Keratinocyte (primary cell): Measurements from ENCODE around the gene CCDC83. TPM values are rescaled to one million over a fixed set of nuclear protein-coding genes. Genes with fewer than 3 reads are reported as not detected.
"Not testable (repeated sequence)": the region's sequence is repeated elsewhere in the genome, so short reads cannot be mapped to it uniquely, and the experiment has no call there.

Experiments used
- DNase-seq: peaks from one replicate; pipeline ENCODE4 v3.0.0-alpha.2; 2011; ENCODE audit warnings: low read depth, missing footprints, low spot score
- FAIRE-seq: peaks from 2 replicates; lab custom pipeline; 2011; peaks lifted over from hg19 to GRCh38; lab: Jason Lieb, UNC
- H2AFZ ChIP-seq: 2 replicates; pipeline ENCODE4 v1.6.0; 2012; ENCODE audit warnings: low read length, control low read depth, inconsistent platforms; ENCODE audit not compliant: control insufficient read depth
- H3K27ac ChIP-seq: 2 replicates; pipeline ENCODE4 v1.5.1; 2011; ENCODE audit warnings: low read length; ENCODE audit not compliant: control insufficient read depth, insufficient read depth
- H3K27me3 ChIP-seq: 3 replicates; pipeline ENCODE4 v1.6.0; 2011; ENCODE audit warnings: low read length; ENCODE audit not compliant: control insufficient read depth, insufficient read depth; ENCODE audit errors: extremely low read depth
- H3K36me3 ChIP-seq, 2 experiments: 2 replicates in 1 of 2; 3 replicates in 1 of 2; pipeline ENCODE4 v1.5.1; 2011; ENCODE audit warnings: low read length in 2 of 2, mild to moderate bottlenecking in 1 of 2; ENCODE audit not compliant: control insufficient read depth in 2 of 2, insufficient read depth in 2 of 2; ENCODE audit errors: extremely low read depth in 1 of 2
- H3K4me1 ChIP-seq: 3 replicates; pipeline ENCODE4 v1.5.1; 2011; ENCODE audit warnings: low read length; ENCODE audit not compliant: control insufficient read depth, insufficient read depth; ENCODE audit errors: extremely low read depth
- H3K4me2 ChIP-seq: 3 replicates; pipeline ENCODE4 v1.6.0; 2011; ENCODE audit warnings: low read depth, low read length; ENCODE audit not compliant: control insufficient read depth, insufficient read depth; ENCODE audit errors: extremely low read depth
- H3K4me3 ChIP-seq, 3 experiments: fragments of 200-600 bp in 1 of 3; sonication (generic) in 1 of 3; 2 replicates in 2 of 3; 3 replicates in 1 of 3; pipeline ENCODE4 v1.5.1; 2011 to 2016; ENCODE audit warnings: low read length in 3 of 3, mild to moderate bottlenecking in 3 of 3, control low read depth in 2 of 3, inconsistent platforms in 1 of 3, low read depth in 1 of 3, mixed read lengths in 1 of 3, mixed run types in 1 of 3, moderate library complexity in 1 of 3; ENCODE audit not compliant: control insufficient read depth in 2 of 3, insufficient read depth in 2 of 3; ENCODE audit errors: extremely low read depth in 1 of 3
- H3K79me2 ChIP-seq: 2 replicates; pipeline ENCODE4 v1.6.0; 2012; ENCODE audit warnings: low read length; ENCODE audit not compliant: control insufficient read depth, insufficient read depth
- H3K9ac ChIP-seq: 3 replicates; pipeline ENCODE4 v1.6.0; 2011; ENCODE audit warnings: low read length; ENCODE audit not compliant: control insufficient read depth, insufficient read depth; ENCODE audit errors: extremely low read depth
- H3K9me1 ChIP-seq: 3 replicates; pipeline ENCODE4 v1.6.0; 2011; ENCODE audit warnings: low read length; ENCODE audit not compliant: control insufficient read depth, insufficient read depth; ENCODE audit errors: extremely low read depth
- H3K9me3 ChIP-seq: 2 replicates; pipeline ENCODE4 v1.5.1; 2012; ENCODE audit warnings: low read depth, low read length; ENCODE audit not compliant: control insufficient read depth
- H4K20me1 ChIP-seq: 3 replicates; pipeline ENCODE4 v1.6.0; 2011; ENCODE audit warnings: low read length; ENCODE audit not compliant: control insufficient read depth, insufficient read depth; ENCODE audit errors: extremely low read depth
- EZH2 ChIP-seq: IDR thresholded peaks from one replicate; pipeline ENCODE4 v1.6.1; 2012; ENCODE audit warnings: inconsistent platforms, mild to moderate bottlenecking, low read length, moderate library complexity
- dilution Hi-C: fragments of 300-500 bp; cut with MboI; formaldehyde crosslinking; loops from one replicate; pipeline ENCODE4 v1.7.0; 2020; ENCODE audit warnings: low sequenced_read_pairs; ENCODE audit not compliant: extremely low pct_ligation_motif_present
- polyA plus RNA-seq, 5 experiments: library from polyadenylated mRNA; depleted of rRNA in 3 of 5; stranded (reverse) in 3 of 5; stranded (forward) in 1 of 5; unstranded in 1 of 5; fragments of >200 nt; gene quantifications; 1 replicate in 1 of 5; 2 replicates in 3 of 5; 3 replicates in 1 of 5; pipeline versions ENCODE4 v1.2.1 to v1.2.3, GENCODE V29; 2011 to 2012; ENCODE audit warnings: missing spikeins in 2 of 5, low read depth in 1 of 5, low replicate concordance in 1 of 5
- TF ChIP-seq, protein P1 (sequence below), 3 experiments: IDR thresholded peaks in 1 of 3; conservative IDR thresholded peaks in 1 of 3; optimal IDR thresholded peaks in 1 of 3; 2 replicates in 2 of 3; 3 replicates in 1 of 3; pipeline versions ENCODE3 to v1.5.1; 2011; ENCODE audit warnings: low read length in 3 of 3, mild to moderate bottlenecking in 3 of 3, moderate library complexity in 2 of 3, control low read depth in 1 of 3, inconsistent platforms in 1 of 3; ENCODE audit not compliant: insufficient read depth in 2 of 3; ENCODE audit errors: extremely low read depth in 1 of 3

The CCDC83 gene
- polyA plus RNA-seq, 1 donor (not counting 4 experiments of a cell fraction or from before 2014, with no cell fraction given), result not detected

DNA sequence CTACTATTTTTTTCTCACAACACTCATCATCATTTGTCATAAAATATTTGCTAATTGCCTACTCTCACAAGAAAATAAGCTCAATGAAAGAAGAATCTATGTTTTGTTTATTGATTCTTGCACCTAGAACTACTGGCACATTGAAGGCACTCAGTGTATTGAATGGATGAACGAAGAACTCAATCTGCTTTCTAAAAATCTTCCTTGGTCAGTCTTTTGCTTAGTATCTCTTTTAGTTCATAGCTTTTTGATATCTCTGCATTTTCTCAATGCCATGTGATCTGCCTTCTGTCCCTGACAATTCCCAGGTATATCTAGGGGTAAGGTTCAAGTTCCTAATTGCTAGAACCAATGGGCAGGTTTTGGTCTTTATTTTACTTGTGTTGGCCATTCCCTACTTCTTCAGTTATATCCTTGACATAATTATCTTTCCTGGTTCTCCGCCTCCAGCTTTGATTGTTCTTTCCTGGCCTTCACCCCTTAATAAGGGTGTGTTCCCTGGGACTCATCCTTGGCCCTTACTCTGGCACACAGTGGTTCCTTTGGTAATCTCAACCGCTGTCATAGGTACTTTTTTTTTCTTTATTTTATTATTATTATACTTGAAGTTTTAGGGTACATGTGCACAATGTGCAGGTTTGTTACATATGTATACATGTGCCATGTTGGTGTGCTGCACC is 96.4 kb downstream of the CCDC83 start:
- H3K27me3 ChIP-seq, result no peaks in the 10 kb centered on the region
- DNase-seq (no peak), FAIRE-seq (no peak)
- no peaks in the 10 kb centered on the region for H3K79me2 ChIP-seq
- no peaks in the 10 kb centered on the region for H4K20me1 ChIP-seq
- H3K9ac ChIP-seq, result no peak overlapping the region
- H3K4me3 ChIP-seq, result no peak overlapping the region
- H3K9me3 ChIP-seq, result no peaks in the 10 kb centered on the region
- TF ChIP-seq, protein P1, sequence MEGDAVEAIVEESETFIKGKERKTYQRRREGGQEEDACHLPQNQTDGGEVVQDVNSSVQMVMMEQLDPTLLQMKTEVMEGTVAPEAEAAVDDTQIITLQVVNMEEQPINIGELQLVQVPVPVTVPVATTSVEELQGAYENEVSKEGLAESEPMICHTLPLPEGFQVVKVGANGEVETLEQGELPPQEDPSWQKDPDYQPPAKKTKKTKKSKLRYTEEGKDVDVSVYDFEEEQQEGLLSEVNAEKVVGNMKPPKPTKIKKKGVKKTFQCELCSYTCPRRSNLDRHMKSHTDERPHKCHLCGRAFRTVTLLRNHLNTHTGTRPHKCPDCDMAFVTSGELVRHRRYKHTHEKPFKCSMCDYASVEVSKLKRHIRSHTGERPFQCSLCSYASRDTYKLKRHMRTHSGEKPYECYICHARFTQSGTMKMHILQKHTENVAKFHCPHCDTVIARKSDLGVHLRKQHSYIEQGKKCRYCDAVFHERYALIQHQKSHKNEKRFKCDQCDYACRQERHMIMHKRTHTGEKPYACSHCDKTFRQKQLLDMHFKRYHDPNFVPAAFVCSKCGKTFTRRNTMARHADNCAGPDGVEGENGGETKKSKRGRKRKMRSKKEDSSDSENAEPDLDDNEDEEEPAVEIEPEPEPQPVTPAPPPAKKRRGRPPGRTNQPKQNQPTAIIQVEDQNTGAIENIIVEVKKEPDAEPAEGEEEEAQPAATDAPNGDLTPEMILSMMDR (optimal IDR thresholded peaks at IDR 0.05 in 1 of 3, IDR thresholded peaks at IDR 0.05 in 1 of 3, conservative IDR thresholded peaks at IDR 0.05 in 1 of 3; ENCODE audit: extremely low read depth in 1 of 3, insufficient read depth in 2 of 3, low read length in 3 of 3), result no peak
- TF ChIP-seq EZH2, result no peak
- dilution Hi-C loops, result no loop called here
- peaks cover under 1 to 5% of the 10 kb centered on the region in 2 experiments for H3K36me3 ChIP-seq
- H3K4me1 ChIP-seq, result peaks cover 18% of the 10 kb centered on the region
- H2AFZ ChIP-seq, result no peak overlapping the region
- no peak overlapping the region for H3K27ac ChIP-seq
- no peak overlapping the region for H3K4me2 ChIP-seq
- peaks cover 3% of the 10 kb centered on the region for H3K9me1 ChIP-seq

GRCh38 chr11:85952108-85952485 is 96.9 kb downstream of the CCDC83 start:
- DNase-seq, H3K9ac ChIP-seq, H3K4me3 ChIP-seq, H3K9me1 ChIP-seq, FAIRE-seq, H3K79me2 ChIP-seq, dilution Hi-C loops, H3K27me3 ChIP-seq, H3K4me2 ChIP-seq, H4K20me1 ChIP-seq, H3K27ac ChIP-seq, H2AFZ ChIP-seq, H3K36me3 ChIP-seq, H3K9me3 ChIP-seq: not testable (repeated sequence)
- H3K4me1 ChIP-seq, result peaks cover 18% of the 10 kb centered on the region
